IPS-18a (cell line): Measurements from ENCODE around the gene CEMIP2.
A peak's percentile ranks its signal among the peaks of the same experiment; 100 is the strongest.
"Not testable (repeated sequence)": the region's sequence is repeated elsewhere in the genome, so short reads cannot be mapped to it uniquely, and the experiment has no call there.

ENCODE experiments used
- H3K27ac ChIP-seq: one replicate; pipeline ENCODE4 v1.5.1; 2013; ENCODE audit warnings: low read length
- H3K27me3 ChIP-seq: one replicate; pipeline ENCODE4 v1.6.1; 2013; ENCODE audit warnings: mild to moderate bottlenecking, low read length; ENCODE audit not compliant: control insufficient read depth, insufficient read depth
- H3K36me3 ChIP-seq: one replicate; pipeline ENCODE4 v1.6.1; 2013; ENCODE audit warnings: low read depth, low read length; ENCODE audit not compliant: control insufficient read depth
- H3K4me1 ChIP-seq: one replicate; pipeline ENCODE4 v1.6.1; 2013; ENCODE audit warnings: low read depth, low read length; ENCODE audit not compliant: control insufficient read depth
- H3K4me3 ChIP-seq: one replicate; pipeline ENCODE4 v1.5.1; 2013; ENCODE audit warnings: low read length
- H3K9ac ChIP-seq: one replicate; pipeline ENCODE4 v1.6.1; 2013; ENCODE audit warnings: mild to moderate bottlenecking, low read length, moderate library complexity
- H3K9me3 ChIP-seq: one replicate; pipeline ENCODE4 v1.6.1; 2013; ENCODE audit warnings: low read depth, low read length; ENCODE audit not compliant: control insufficient read depth

CEMIP2 gene

GRCh38 chr9:71672573-71672972, 95.7 kb downstream of the CEMIP2 start:
- no peaks in the 10 kb centered on the region for H3K36me3 ChIP-seq
- peaks cover 3% of the 10 kb centered on the region for H3K4me1 ChIP-seq
- H3K4me3 ChIP-seq = no peak overlapping the region
- H3K9ac ChIP-seq = no peak overlapping the region
- peaks cover 3% of the 10 kb centered on the region for H3K9me3 ChIP-seq
- no peaks in the 10 kb centered on the region for H3K27me3 ChIP-seq
- H3K27ac ChIP-seq = no peak overlapping the region

DNA sequence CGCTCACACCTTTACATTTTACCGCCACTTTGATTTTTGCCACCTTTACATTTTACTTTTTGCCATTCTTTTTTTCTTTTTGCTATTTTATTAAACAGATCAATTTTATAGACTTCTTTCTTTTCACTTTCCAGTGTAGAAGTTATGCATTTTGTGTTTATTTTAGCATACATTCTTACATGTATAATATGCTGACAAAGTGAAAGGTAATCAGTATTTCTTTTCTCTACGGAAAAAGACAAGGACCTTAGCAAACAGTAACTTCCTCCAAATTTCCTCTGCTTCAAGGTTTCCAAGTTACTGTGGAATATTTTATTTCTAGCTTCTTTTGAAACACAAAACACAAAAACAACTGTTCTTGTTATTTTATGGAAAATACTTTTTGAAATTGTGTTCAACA, 97.0 kb downstream of the CEMIP2 start:
- no peak overlapping the region for H3K27ac ChIP-seq
- H3K36me3 ChIP-seq = no peaks in the 10 kb centered on the region
- H3K4me3 ChIP-seq = no peak overlapping the region
- H3K9ac ChIP-seq = no peak overlapping the region
- H3K27me3 ChIP-seq = no peaks in the 10 kb centered on the region
- peaks cover 3% of the 10 kb centered on the region for H3K4me1 ChIP-seq
- H3K9me3 ChIP-seq = peaks cover 2% of the 10 kb centered on the region

GRCh38 chr9:71670121-71670520, 98.2 kb downstream of the CEMIP2 start:
- Histone ChIP-seq H3K27me3 (no peaks in the 10 kb centered on the region), H3K36me3 (no peaks in the 10 kb centered on the region), H3K9me3 (no peaks in the 10 kb centered on the region), H3K9ac (no peak overlapping the region), H3K4me3 (no peak overlapping the region), H3K27ac (no peak overlapping the region), H3K4me1 (peaks cover 3% of the 10 kb centered on the region)

- H3K27ac ChIP-seq = no peak overlapping the region
- H3K9me3 ChIP-seq = no peaks in the 10 kb centered on the region
- H3K4me3 ChIP-seq = no peak overlapping the region
- peaks cover 5% of the 10 kb centered on the region for H3K4me1 ChIP-seq
- H3K36me3 ChIP-seq = no peaks in the 10 kb centered on the region
- H3K27me3 ChIP-seq = no peaks in the 10 kb centered on the region
- no peak overlapping the region for H3K9ac ChIP-seq
Observed at GRCh38 chr9:71669284-71669995, 98.9 kb downstream of the CEMIP2 start.

DNA sequence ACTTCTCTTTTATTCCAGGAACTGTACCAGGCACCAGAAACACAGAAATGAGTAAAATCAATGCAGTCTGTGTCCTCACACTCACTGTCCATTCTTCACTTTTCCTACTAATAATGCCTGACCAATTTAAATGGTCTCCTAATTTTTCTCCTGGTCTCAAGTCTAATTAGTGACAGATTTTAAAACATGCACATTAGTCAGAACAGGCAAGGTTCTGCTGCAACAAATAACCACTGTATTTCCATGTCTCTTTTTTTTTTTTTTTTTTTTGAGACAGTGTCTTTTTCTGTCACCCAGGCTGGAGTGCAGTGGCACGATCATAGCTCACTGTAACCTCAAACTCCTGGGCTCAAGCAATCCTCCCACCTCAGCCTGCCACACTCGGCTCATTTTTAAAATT, 99.6 kb downstream of the CEMIP2 start:
- no peak overlapping the region for H3K9ac ChIP-seq
- no peaks in the 10 kb centered on the region for H3K9me3 ChIP-seq
- no peak overlapping the region for H3K27ac ChIP-seq
- no peaks in the 10 kb centered on the region for H3K27me3 ChIP-seq
- H3K36me3 ChIP-seq = no peaks in the 10 kb centered on the region
- H3K4me1 ChIP-seq = peaks cover 12% of the 10 kb centered on the region
- no peak overlapping the region for H3K4me3 ChIP-seq

- H3K4me3 ChIP-seq = no peak overlapping the region
- no peaks in the 10 kb centered on the region for H3K36me3 ChIP-seq
- H3K9me3 ChIP-seq = no peaks in the 10 kb centered on the region
- no peak overlapping the region for H3K9ac ChIP-seq
- H3K4me1 ChIP-seq = peaks cover 24% of the 10 kb centered on the region
- H3K27ac ChIP-seq = no peak overlapping the region
- no peaks in the 10 kb centered on the region for H3K27me3 ChIP-seq
Observed at GRCh38 chr9:71665247-71665646, 103.1 kb downstream of the CEMIP2 start.

DNA sequence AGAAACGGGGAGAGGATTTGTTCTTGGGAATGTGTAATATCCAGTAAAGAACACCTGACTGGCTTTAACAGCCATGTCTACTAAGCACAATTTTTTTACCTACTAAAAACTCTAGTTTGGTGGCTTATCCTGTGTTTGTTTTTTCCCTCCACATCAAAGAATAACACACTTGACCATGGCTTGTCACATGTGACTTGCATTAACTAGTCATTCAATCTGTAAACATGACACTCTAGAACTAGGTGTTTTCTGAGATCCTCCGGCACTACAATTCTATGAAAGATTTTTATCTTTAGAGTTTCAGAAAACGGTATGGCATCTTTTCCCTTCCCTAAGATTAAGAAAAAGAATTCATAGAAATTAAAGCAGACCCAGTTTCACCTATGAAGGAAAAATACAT, 103.7 kb downstream of the CEMIP2 start:
- Histone ChIP-seq H3K27me3 (no peaks in the 10 kb centered on the region), H3K27ac (no peak overlapping the region), H3K36me3 (no peaks in the 10 kb centered on the region), H3K4me3 (no peak overlapping the region), H3K9ac (no peak overlapping the region), H3K9me3 (no peaks in the 10 kb centered on the region), H3K4me1 (peaks cover 21% of the 10 kb centered on the region)

- Histone ChIP-seq H3K9ac (no peak overlapping the region), H3K27ac (peak overlapping the region; percentile 35), H3K36me3 (no peaks in the 10 kb centered on the region), H3K4me3 (peak overlapping the region; percentile 7), H3K27me3 (no peaks in the 10 kb centered on the region), H3K9me3 (no peaks in the 10 kb centered on the region), H3K4me1 (peaks cover 21% of the 10 kb centered on the region)
Observed at GRCh38 chr9:71663931-71664459, 104.3 kb downstream of the CEMIP2 start.

- H3K4me3 ChIP-seq = peak overlapping the region; percentile 7
Observed at GRCh38 chr9:71663216-71663615, 105.1 kb downstream of the CEMIP2 start.

DNA sequence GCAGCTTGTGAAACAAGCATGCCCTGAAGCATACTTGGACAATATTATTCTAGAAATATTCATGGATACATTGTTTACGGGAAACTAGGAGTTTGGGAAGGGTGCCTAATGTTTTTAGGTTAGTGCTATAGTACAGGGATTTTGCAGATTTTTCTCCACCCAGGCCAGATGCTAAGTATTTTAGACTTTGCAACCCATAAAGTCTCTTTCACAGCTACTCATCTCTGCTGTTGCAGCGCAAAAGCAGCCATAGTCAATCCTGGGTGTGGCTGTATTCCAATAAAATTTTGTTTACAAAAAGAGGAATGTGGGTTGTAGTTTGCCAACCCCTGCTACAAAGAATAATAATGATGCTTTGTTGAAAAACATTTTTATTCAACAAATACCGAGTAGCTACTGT, 106.2 kb downstream of the CEMIP2 start:
- H3K27ac ChIP-seq = no peak overlapping the region
- H3K27me3 ChIP-seq = no peaks in the 10 kb centered on the region
- no peaks in the 10 kb centered on the region for H3K36me3 ChIP-seq

More at GRCh38 chr9:71663216-71663615, 105.1 kb downstream of the CEMIP2 start:
- H3K27ac ChIP-seq = peak overlapping the region; percentile 35
- H3K27me3 ChIP-seq = no peaks in the 10 kb centered on the region
- H3K9me3 ChIP-seq = no peaks in the 10 kb centered on the region
- H3K9ac ChIP-seq = no peak overlapping the region
- no peaks in the 10 kb centered on the region for H3K36me3 ChIP-seq
- peaks cover 21% of the 10 kb centered on the region for H3K4me1 ChIP-seq

DNA sequence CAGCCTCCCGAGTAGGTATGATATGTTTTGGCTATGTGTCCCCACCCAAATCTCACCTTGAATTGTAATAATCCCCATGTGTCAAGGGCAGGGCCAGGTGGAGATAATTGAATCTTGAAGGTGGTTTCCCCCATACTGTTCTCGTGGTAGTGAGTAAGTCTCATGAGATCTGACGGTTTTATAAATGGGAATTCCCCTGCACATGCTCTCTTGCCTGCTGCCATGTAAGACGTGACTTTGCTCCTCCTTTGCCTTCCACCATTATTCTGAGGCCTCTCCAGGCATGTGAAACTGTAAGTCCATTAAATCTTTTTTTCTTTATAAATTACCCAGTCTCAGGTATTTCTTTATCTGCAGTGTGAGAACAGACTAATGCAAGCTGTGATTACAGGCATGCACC, 111.0 kb downstream of the CEMIP2 start:
- not testable (repeated sequence) for H3K27me3 ChIP-seq, H3K9ac ChIP-seq, H3K9me3 ChIP-seq, H3K4me3 ChIP-seq, H3K36me3 ChIP-seq, H3K4me1 ChIP-seq, H3K27ac ChIP-seq

More for the DNA sequence above, 106.2 kb downstream of the CEMIP2 start:
- no peak overlapping the region for H3K4me3 ChIP-seq
- no peak overlapping the region for H3K9ac ChIP-seq
- no peaks in the 10 kb centered on the region for H3K9me3 ChIP-seq
- peaks cover 21% of the 10 kb centered on the region for H3K4me1 ChIP-seq

DNA sequence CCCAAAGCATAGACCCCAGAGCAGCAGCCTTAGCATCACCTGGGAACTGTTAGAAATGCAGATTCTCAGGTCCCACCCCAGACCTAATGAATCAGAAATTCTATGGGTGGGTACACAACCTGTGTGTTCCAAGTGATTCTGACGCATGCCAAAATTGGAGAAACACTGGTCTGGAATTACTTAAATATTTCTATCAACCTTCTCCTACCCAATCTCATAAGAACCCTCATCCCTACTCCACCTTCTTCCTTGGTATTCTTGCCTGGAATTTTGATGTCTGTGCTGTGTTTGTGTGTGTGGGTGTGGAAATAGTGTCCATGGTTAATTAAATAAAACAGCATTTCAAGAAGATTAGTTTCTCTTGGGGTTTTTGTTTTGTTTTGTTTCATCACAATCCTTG, 111.8 kb downstream of the CEMIP2 start:
- H3K9me3 ChIP-seq = no peaks in the 10 kb centered on the region
- H3K27ac ChIP-seq = no peak overlapping the region
- no peak overlapping the region for H3K9ac ChIP-seq
- H3K36me3 ChIP-seq = no peaks in the 10 kb centered on the region
- no peaks in the 10 kb centered on the region for H3K4me1 ChIP-seq
- no peaks in the 10 kb centered on the region for H3K27me3 ChIP-seq
- no peak overlapping the region for H3K4me3 ChIP-seq
